Diencephalon (tissue), 1 donor: Measurements from ENCODE around the gene TLX3. TPM values are rescaled to one million over a fixed set of nuclear protein-coding genes. Genes with fewer than 3 reads are reported as not detected.

Experiments
- small RNA-seq: library from RNA; depleted of rRNA; stranded (forward); fragments of <200 nt; gene quantifications from one replicate; pipeline ENCODE3, GENCODE V24; 2014
- total RNA-seq: library from RNA; depleted of rRNA; stranded (reverse); fragments of >200 nt; gene quantifications from one replicate; pipeline ENCODE4 v1.2.3, GENCODE V29; 2014

The TLX3 gene
- total RNA-seq: not detected

DNA sequence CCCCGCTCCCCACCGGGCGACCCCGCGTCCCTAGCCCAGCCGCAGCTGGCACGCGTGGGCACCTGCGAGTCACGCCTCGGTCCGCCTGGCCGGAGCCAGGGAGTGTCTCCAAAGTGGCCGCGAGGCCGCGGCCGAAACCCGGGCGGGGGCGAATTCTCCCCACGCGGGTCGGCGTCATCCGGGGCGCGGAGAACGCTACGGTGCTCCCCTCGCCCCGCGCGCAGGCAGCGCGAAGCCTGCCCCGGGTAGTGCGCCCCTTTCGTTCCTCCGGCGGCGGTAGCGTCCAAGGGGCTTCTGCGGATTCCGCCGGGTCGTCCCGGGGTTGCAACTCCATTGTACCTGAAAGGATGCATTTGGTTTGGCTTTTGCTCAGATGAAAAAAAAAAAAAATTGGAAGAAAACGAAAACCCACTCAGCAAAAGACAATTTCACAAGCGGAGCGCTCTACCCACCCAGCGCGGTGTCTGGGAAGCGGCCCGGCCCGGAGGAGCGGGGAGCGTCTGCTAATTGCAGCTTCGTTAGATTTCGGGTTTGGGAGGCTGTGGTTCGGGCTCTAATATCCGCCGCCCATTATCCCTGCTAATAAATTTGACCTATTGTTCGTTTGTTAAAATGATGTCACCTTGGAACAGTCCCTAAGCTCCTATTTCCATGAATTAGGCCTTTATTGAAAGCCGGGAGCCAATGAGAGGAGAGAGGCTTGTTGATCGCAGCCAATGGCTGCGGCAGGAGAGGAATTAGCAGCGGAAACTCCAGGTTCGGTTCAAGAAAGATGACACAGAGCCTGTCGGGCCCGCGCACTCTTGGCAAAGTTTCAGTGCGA lies at the start of gene TLX3:
Gene TLX3, plus strand, starts transcription at position 796 of the 823 bp plus-strand sequence. CDS start 118 bp downstream, outside the sequence.

Small RNAs within 50 kb of the gene (small RNA-seq; reads per million reads assigned to genes)
- gene AC091980.1 (not detected), gene RN7SL339P (not detected)

Other genes with a start within 250 kb of the TLX3 start
- 378 TPM for gene NPM1, start 78.6 kb downstream of the TLX3 start, total RNA-seq
- 0.69 TPM for gene FGF18, start 110.4 kb downstream of the TLX3 start, total RNA-seq